HEK293 (cell line): ENCODE results near the gene NASP.

Experiments
- CTCF ChIP-seq: fragments of 450-650 bp; formaldehyde crosslinking; IDR thresholded peaks from 2 replicates; pipeline ENCODE4 v1.5.1; 2016; ENCODE audit warnings: missing biosample characterization, missing genetic modification characterization
- KLF16 ChIP-seq: fragments of 450-650 bp; formaldehyde crosslinking; IDR thresholded peaks from 2 replicates; pipeline ENCODE4 v1.5.1; 2017; ENCODE audit warnings: missing biosample characterization, missing genetic modification characterization
- PBX3 ChIP-seq: sonication (generic); formaldehyde crosslinking; IDR thresholded peaks from 2 replicates; pipeline ENCODE4 v1.8.1; 2022; ENCODE audit warnings: mild to moderate bottlenecking, moderate library complexity, missing genetic modification reagents
- SETDB1 ChIP-seq: IDR thresholded peaks from one replicate; pipeline ENCODE4 v1.6.1; 2017; ENCODE audit warnings: mild to moderate bottlenecking, low read length, moderate library complexity, mixed read lengths; ENCODE audit not compliant: insufficient read length
- ZNF24 ChIP-seq: fragments of 450-650 bp; formaldehyde crosslinking; IDR thresholded peaks from 2 replicates; pipeline ENCODE4 v1.5.1; 2016; ENCODE audit warnings: missing biosample characterization, missing genetic modification characterization
- ZNF274 ChIP-seq, 2 experiments: fragments of 200-500 bp in 1 of 2; fragments of 450-650 bp in 1 of 2; sonication (Bioruptor generic) in 1 of 2; formaldehyde crosslinking in 1 of 2; IDR thresholded peaks; 2 replicates each; pipeline versions ENCODE4 v1.5.1 to v1.6.1; 2014 to 2016; ENCODE audit warnings: borderline replicate concordance in 1 of 2, inconsistent platforms in 1 of 2, low read length in 1 of 2, missing biosample characterization in 1 of 2, missing genetic modification characterization in 1 of 2
- ZNF354C ChIP-seq: fragments of 450-650 bp; formaldehyde crosslinking; IDR thresholded peaks from 2 replicates; pipeline ENCODE4 v1.5.1; 2016; ENCODE audit warnings: missing biosample characterization, missing genetic modification characterization, low read depth, borderline replicate concordance
- ZNF530 ChIP-seq: fragments of 450-650 bp; formaldehyde crosslinking; IDR thresholded peaks from 2 replicates; pipeline ENCODE4 v1.5.1; 2016; ENCODE audit warnings: low read depth, missing biosample characterization, missing genetic modification characterization

- TF ChIP-seq CTCF (tag by site-specific recombination) (no peak), ZNF24 (tag by site-specific recombination) (no peak), SETDB1 (no peak), ZNF274 (IDR thresholded peaks at IDR 0.05; ENCODE audit: low read length) (no peak), ZNF274 (tag by site-specific recombination; IDR thresholded peaks at IDR 0.05; ENCODE audit: borderline replicate concordance) (no peak), KLF16 (no peak), ZNF530 (tag by site-specific recombination) (no peak), PBX3 (CRISPR knock-in tag) (no peak), ZNF354C (tag by site-specific recombination) (no peak)
Observed at GRCh38 chr1:45585110-45585426, 1.2 kb downstream of the NASP start.
